ENCODE data around the gene TMEM237. TPM values are rescaled to one million over a fixed set of nuclear protein-coding genes. Genes with fewer than 3 reads are reported as not detected.

Gene TMEM237
- total RNA-seq, 1 donor from 2014 or later, result 55.3 TPM

DNA sequence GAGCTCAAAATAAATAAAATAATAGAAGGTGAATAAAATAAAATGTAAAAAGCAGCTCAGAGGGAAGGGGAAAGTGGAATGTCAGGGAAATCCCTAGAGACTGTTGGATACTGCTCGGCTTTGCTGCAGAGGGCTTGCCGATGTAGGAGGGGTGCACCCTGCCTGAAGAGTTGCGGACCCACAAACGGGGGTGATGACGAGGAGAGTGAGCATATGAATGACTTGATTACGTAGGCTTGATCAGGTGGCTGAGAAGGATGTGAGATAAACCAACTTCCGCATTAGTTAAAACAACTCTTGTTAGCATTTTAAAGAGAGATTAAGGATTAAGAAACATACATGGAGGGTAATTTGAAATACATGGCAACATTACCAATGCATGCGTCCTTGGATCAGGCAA is 21.0 kb upstream of the TMEM237 start:
- Mint-ChIP-seq H3K36me3 (ENCODE audit: insufficient read depth) (no peaks in the 10 kb centered on the region), H3K27me3 (peaks cover 3% of the 10 kb centered on the region), H3K9me3 (ENCODE audit: low read depth) (no peaks in the 10 kb centered on the region), H3K27ac (no peak overlapping the region), H3K4me1 (ENCODE audit: low read depth) (no peaks in the 10 kb centered on the region), H3K4me3 (ENCODE audit: low read depth) (no peak overlapping the region)
- DNase-seq (ENCODE audit: low spot score, unreplicated experiment), result no peak
- TF ChIP-seq, protein P1, sequence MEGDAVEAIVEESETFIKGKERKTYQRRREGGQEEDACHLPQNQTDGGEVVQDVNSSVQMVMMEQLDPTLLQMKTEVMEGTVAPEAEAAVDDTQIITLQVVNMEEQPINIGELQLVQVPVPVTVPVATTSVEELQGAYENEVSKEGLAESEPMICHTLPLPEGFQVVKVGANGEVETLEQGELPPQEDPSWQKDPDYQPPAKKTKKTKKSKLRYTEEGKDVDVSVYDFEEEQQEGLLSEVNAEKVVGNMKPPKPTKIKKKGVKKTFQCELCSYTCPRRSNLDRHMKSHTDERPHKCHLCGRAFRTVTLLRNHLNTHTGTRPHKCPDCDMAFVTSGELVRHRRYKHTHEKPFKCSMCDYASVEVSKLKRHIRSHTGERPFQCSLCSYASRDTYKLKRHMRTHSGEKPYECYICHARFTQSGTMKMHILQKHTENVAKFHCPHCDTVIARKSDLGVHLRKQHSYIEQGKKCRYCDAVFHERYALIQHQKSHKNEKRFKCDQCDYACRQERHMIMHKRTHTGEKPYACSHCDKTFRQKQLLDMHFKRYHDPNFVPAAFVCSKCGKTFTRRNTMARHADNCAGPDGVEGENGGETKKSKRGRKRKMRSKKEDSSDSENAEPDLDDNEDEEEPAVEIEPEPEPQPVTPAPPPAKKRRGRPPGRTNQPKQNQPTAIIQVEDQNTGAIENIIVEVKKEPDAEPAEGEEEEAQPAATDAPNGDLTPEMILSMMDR (IDR thresholded peaks at IDR 0.05; ENCODE audit: unreplicated experiment), result no peak

DNA sequence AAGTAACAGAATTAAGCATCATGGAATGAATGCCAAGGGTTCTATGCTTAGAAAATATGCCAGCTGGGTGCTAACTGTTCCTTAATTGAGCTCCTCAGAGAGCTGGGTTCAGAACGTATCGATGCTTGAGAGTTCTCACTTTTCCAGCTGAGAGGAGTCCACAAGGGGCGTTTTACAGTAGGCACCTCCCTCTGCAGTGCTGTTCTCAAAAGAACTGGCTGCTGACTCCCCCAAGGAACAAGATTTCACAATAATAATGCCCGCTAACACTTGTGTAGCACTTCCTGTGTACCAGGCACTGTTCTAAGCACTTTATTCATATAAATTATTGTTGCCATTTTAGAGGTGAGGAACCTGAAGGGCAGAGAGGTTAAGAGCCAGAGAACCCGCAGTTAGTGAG is 18.1 kb upstream of the TMEM237 start:
- DNase-seq (ENCODE audit: low spot score, unreplicated experiment), result no peak
- H3K4me3 Mint-ChIP-seq (ENCODE audit: low read depth), result no peak overlapping the region
- H3K36me3 Mint-ChIP-seq (ENCODE audit: insufficient read depth), result no peaks in the 10 kb centered on the region
- H3K27ac Mint-ChIP-seq, result no peak overlapping the region
- peaks cover 6% of the 10 kb centered on the region for H3K27me3 Mint-ChIP-seq
- H3K4me1 Mint-ChIP-seq (ENCODE audit: low read depth), result peaks cover 2% of the 10 kb centered on the region
- TF ChIP-seq, protein P1 (IDR thresholded peaks at IDR 0.05; ENCODE audit: unreplicated experiment), result no peak
- H3K9me3 Mint-ChIP-seq (ENCODE audit: low read depth), result no peaks in the 10 kb centered on the region

DNA sequence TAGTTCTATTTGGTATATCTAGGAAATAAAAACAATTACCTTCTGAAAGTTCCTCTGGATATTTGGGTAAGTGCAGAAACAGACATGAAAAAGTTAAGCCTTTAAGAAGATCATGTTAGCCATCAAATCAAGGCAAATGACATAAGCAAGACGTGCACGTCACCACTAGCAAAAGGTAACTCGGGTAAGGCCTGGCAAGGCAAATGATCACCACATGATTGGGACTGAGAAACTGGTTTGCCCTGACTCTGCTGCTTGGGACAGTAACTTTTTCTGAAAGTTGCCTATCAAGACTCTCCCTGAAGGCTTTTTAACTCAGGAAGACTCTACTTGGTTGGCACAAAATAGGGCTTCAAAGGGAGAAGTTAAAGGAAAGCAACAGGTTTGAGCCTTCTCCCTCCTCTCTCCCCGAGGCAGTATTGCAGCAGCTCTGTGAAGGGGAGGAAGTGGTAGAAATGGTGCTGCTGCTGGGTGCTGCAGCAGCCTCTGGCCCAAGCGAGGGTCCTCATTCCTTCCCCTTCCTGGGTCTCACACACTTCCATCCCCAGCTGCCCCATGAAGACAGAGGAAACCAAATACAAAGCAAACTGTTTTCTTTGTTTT is 17.1 kb upstream of the TMEM237 start:
- Mint-ChIP-seq H3K27me3 (peaks cover 6% of the 10 kb centered on the region), H3K9me3 (ENCODE audit: low read depth) (no peaks in the 10 kb centered on the region), H3K4me1 (ENCODE audit: low read depth) (peaks cover 2% of the 10 kb centered on the region), H3K27ac (no peak overlapping the region), H3K36me3 (ENCODE audit: insufficient read depth) (no peaks in the 10 kb centered on the region), H3K4me3 (ENCODE audit: low read depth) (no peak overlapping the region)
- TF ChIP-seq, protein P1 (IDR thresholded peaks at IDR 0.05; ENCODE audit: unreplicated experiment), result no peak
- no peak for DNase-seq (ENCODE audit: low spot score, unreplicated experiment)

DNA sequence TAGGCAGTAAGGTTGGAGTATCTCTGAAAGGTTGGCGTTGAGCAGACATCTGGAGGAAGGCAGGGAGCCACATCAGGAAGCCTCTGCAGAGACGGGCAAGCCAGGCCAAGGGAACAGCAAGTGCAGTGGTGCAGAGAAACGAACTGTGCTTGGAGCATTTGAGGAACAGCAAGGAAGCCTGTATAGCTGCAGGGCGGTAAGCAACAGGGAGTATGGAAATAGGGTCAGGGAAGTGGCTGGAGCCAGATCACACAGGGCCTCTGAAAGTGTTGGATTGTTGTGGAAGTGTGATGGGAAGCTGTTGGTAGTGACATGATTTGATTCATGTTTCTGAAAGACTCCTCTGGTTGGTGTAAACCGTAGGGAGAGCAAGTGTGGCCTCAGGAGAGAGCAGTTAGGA is 13.4 kb upstream of the TMEM237 start:
- Mint-ChIP-seq H3K4me3 (ENCODE audit: low read depth) (no peak overlapping the region), H3K4me1 (ENCODE audit: low read depth) (peaks cover 2% of the 10 kb centered on the region), H3K27ac (no peak overlapping the region), H3K36me3 (ENCODE audit: insufficient read depth) (no peaks in the 10 kb centered on the region), H3K9me3 (ENCODE audit: low read depth) (no peaks in the 10 kb centered on the region), H3K27me3 (peaks cover 6% of the 10 kb centered on the region)
- TF ChIP-seq, protein P1 (IDR thresholded peaks at IDR 0.05; ENCODE audit: unreplicated experiment), result no peak
- no peak for DNase-seq (ENCODE audit: low spot score, unreplicated experiment)

DNA sequence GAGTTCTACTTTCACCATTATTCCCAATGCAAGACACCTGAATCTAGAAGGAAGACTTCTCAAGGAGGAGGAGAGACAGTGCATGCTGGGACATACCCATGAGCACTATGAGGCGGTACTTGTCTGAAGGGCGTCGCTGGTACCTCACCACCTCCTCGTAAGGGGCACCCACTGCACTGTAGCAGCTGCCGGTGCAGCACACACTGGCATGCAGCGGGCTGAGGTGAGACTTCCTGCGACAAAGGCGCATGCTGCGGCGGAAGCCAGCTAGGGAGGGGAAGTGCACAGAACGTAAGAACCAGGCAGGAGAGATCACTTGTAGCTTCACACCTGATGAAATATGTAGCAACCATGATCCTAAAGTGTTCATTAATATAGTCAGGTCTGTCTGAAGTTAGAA is 12.8 kb upstream of the TMEM237 start:
- TF ChIP-seq, protein P1 (IDR thresholded peaks at IDR 0.05; ENCODE audit: unreplicated experiment), result no peak
- peaks cover 2% of the 10 kb centered on the region for H3K4me1 Mint-ChIP-seq (ENCODE audit: low read depth)
- no peak for DNase-seq (ENCODE audit: low spot score, unreplicated experiment)
- no peak overlapping the region for H3K4me3 Mint-ChIP-seq (ENCODE audit: low read depth)
- H3K27ac Mint-ChIP-seq, result no peak overlapping the region
- H3K27me3 Mint-ChIP-seq, result peaks cover 4% of the 10 kb centered on the region
- no peaks in the 10 kb centered on the region for H3K9me3 Mint-ChIP-seq (ENCODE audit: low read depth)
- H3K36me3 Mint-ChIP-seq (ENCODE audit: insufficient read depth), result no peaks in the 10 kb centered on the region

Measured in progenitor cell of endocrine pancreas (in vitro differentiated cells).